ENCODE data around the gene OXLD1. TPM values are rescaled to one million over a fixed set of nuclear protein-coding genes. Genes with fewer than 3 reads are reported as not detected.

The OXLD1 gene
- total and polyA plus RNA-seq, 2 donors (not counting 1 experiment from before 2014, with no cell fraction given), result 39.5 to 102 TPM

DNA sequence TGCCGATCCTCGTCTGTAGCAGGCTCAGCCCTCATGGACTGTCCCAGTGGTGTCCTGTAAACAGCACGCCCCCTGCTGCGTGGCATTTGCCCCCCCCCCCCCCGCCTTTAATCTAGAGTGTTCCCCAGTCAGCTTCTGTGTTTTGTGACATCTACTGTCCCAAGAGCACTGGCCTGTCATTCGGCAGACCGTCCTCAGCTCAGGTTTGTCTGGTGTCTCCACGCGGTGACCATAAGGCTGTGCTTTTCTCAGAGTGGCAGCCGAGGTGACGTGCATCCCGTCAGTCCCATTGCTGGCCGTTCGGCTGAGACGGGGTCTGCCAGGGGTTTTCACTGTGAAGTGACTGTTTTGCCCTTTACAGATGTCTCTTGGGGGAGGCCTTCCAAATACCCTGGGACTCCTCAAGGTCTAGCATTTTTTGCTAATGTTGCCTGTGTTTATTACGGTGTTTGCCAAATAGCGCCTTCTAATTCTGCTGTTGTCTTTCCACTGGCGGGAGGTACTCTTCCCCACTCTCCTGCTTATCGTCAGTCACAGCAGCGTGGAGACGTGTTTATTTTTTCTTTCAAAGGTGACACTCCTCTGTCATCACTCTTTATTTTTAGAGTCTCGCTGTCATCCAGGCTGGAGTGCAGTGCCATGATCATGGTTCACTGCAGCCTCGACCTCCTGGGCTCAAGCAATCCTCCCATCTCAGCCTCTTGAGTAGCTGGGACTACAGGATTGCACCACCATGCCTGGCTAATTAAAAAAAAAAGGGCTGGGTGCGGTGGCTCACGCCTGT is 31.0 kb upstream of the OXLD1 start:
- no peaks in the 10 kb centered on the region for H3K9me3 Mint-ChIP-seq (ENCODE audit: insufficient read depth)
- intact Hi-C loops (cut with micrococcal nuclease), result no loop called here
- Histone ChIP-seq H2AFZ (ENCODE audit: insufficient read depth, low read depth, low read length, poor library complexity, severe bottlenecking) (no peak overlapping the region), H4K20me1 (ENCODE audit: control insufficient read depth, insufficient read depth, low read length, poor library complexity, severe bottlenecking) (peaks cover 43% of the 10 kb centered on the region), H3K36me3 (replicated peaks in 1 of 2; ENCODE audit: control extremely low read depth in 1 of 2, control insufficient read depth in 1 of 2, extremely low read depth in 1 of 2, insufficient read depth in 2 of 2, low read length in 1 of 2) (peaks cover 0 to 57% of the 10 kb centered on the region in 2 experiments), H3K9ac (ENCODE audit: low read length) (no peak overlapping the region), H3K27me3 (replicated peaks in 1 of 4; ENCODE audit: control extremely low read depth in 1 of 4, control insufficient read depth in 3 of 4, insufficient read depth in 4 of 4, low read length in 3 of 4) (no peaks in the 10 kb centered on the region), H3K4me3 (ENCODE audit: control extremely low read depth in 1 of 5, extremely low read depth in 1 of 5, insufficient read depth in 1 of 5, low read depth in 2 of 5, low read length in 4 of 5) (no peak overlapping the region), H3K4me1 (ENCODE audit: control insufficient read depth in 2 of 2, insufficient read depth in 2 of 2, low read length in 2 of 2) (peaks cover 13 to 16% of the 10 kb centered on the region in 2 donors), H3K79me2 (ENCODE audit: control insufficient read depth, insufficient read depth, low read length) (peaks cover 44% of the 10 kb centered on the region), H3K4me2 (replicated peaks; ENCODE audit: low read depth, low read length, poor library complexity, severe bottlenecking) (no peak overlapping the region), H3K27ac (ENCODE audit: low read length in 2 of 2) (no peak overlapping the region), H3K9me3 (ENCODE audit: control extremely low read depth in 1 of 3, control insufficient read depth in 2 of 3, insufficient read depth in 1 of 3, low read length in 2 of 3) (no peaks in the 10 kb centered on the region)
- no peak overlapping the region for H3K4me3 Mint-ChIP-seq
- WGBS (ENCODE audit: insufficient coverage), result 97% methylated on average over 20 of the region's 25 CpGs
- ChIA-PET POLR2A (no interaction called here), CTCF (no interaction called here)
- H3K4me1 Mint-ChIP-seq, result peaks cover 14% of the 10 kb centered on the region
- ATAC-seq (ENCODE audit: low read depth) (no peak), DNase-seq (no peak)
- no peak overlapping the region for H3K27ac Mint-ChIP-seq
- H3K27me3 Mint-ChIP-seq, result no peaks in the 10 kb centered on the region
- TF ChIP-seq, protein P1, sequence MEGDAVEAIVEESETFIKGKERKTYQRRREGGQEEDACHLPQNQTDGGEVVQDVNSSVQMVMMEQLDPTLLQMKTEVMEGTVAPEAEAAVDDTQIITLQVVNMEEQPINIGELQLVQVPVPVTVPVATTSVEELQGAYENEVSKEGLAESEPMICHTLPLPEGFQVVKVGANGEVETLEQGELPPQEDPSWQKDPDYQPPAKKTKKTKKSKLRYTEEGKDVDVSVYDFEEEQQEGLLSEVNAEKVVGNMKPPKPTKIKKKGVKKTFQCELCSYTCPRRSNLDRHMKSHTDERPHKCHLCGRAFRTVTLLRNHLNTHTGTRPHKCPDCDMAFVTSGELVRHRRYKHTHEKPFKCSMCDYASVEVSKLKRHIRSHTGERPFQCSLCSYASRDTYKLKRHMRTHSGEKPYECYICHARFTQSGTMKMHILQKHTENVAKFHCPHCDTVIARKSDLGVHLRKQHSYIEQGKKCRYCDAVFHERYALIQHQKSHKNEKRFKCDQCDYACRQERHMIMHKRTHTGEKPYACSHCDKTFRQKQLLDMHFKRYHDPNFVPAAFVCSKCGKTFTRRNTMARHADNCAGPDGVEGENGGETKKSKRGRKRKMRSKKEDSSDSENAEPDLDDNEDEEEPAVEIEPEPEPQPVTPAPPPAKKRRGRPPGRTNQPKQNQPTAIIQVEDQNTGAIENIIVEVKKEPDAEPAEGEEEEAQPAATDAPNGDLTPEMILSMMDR (IDR thresholded peaks at IDR 0.05), result no peak
- no peak for TF ChIP-seq EZH2 (IDR thresholded peaks at IDR 0.05; ENCODE audit: borderline replicate concordance, insufficient read depth, low read depth, low read length, poor library complexity, severe bottlenecking)

DNA sequence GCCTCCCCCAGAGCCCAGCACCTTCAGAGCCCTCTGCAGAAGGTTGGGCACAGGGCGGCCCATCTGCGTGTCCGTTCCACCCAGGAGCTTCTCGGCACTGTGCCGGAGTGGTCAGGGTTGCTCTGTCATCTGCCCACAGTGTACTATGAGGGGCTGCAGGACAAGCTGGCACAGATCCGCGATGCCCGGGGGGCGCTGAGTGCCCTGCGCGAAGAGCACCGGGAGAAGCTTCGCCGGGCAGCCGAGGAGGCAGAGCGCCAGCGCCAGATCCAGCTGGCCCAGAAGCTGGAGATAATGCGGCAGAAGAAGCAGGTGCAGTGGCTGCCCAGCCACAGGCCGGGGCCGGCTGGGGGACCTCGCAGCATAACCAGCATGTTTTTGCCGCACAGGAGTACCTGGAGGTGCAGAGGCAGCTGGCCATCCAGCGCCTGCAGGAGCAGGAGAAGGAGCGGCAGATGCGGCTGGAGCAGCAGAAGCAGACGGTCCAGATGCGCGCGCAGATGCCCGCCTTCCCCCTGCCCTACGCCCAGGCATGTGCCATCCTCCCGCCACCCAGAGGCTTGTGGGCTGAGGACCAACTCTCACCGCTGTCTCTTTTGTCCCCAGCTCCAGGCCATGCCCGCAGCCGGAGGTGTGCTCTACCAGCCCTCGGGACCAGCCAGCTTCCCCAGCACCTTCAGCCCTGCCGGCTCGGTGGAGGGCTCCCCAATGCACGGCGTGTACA is 30.0 kb upstream of the OXLD1 start:
- TF ChIP-seq EZH2 (IDR thresholded peaks at IDR 0.05; ENCODE audit: borderline replicate concordance, insufficient read depth, low read depth, low read length, poor library complexity, severe bottlenecking), result no peak
- no peak overlapping the region for H3K27ac ChIP-seq (ENCODE audit: low read length in 2 of 2)
- Mint-ChIP-seq H3K27ac (no peak overlapping the region), H3K27me3 (no peaks in the 10 kb centered on the region), H3K4me3 (no peak overlapping the region), H3K9me3 (ENCODE audit: insufficient read depth) (no peaks in the 10 kb centered on the region), H3K4me1 (peaks cover 5% of the 10 kb centered on the region)
- peaks cover 42% of the 10 kb centered on the region for H4K20me1 ChIP-seq (ENCODE audit: control insufficient read depth, insufficient read depth, low read length, poor library complexity, severe bottlenecking)
- peaks cover 2 to 6% of the 10 kb centered on the region in 2 donors for H3K4me1 ChIP-seq (ENCODE audit: control insufficient read depth in 2 of 2, insufficient read depth in 2 of 2, low read length in 2 of 2)
- no peak overlapping the region for H2AFZ ChIP-seq (ENCODE audit: insufficient read depth, low read depth, low read length, poor library complexity, severe bottlenecking)
- H3K36me3 ChIP-seq (replicated peaks in 1 of 2; ENCODE audit: control extremely low read depth in 1 of 2, control insufficient read depth in 1 of 2, extremely low read depth in 1 of 2, insufficient read depth in 2 of 2, low read length in 1 of 2), result peaks cover 0 to 60% of the 10 kb centered on the region in 2 experiments
- H3K79me2 ChIP-seq (ENCODE audit: control insufficient read depth, insufficient read depth, low read length), result peaks cover 33% of the 10 kb centered on the region
- WGBS (ENCODE audit: insufficient coverage), result 98% methylated on average over 40 of the region's 40 CpGs
- intact Hi-C loops (cut with micrococcal nuclease), result no loop called here
- H3K27me3 ChIP-seq (replicated peaks in 1 of 4; ENCODE audit: control extremely low read depth in 1 of 4, control insufficient read depth in 3 of 4, insufficient read depth in 4 of 4, low read length in 3 of 4), result no peaks in the 10 kb centered on the region
- ChIA-PET POLR2A (no interaction called here), CTCF (no interaction called here)
- ATAC-seq (ENCODE audit: low read depth), result no peak
- H3K9ac ChIP-seq (ENCODE audit: low read length), result no peak overlapping the region
- H3K4me2 ChIP-seq (replicated peaks; ENCODE audit: low read depth, low read length, poor library complexity, severe bottlenecking), result no peak overlapping the region
- H3K4me3 ChIP-seq (ENCODE audit: control extremely low read depth in 1 of 5, extremely low read depth in 1 of 5, insufficient read depth in 1 of 5, low read depth in 2 of 5, low read length in 4 of 5), result no peak overlapping the region
- DNase-seq, result no peak
- no peaks in the 10 kb centered on the region for H3K9me3 ChIP-seq (ENCODE audit: control extremely low read depth in 1 of 3, control insufficient read depth in 2 of 3, insufficient read depth in 1 of 3, low read length in 2 of 3)

Data from B cell (primary cell).